ENCODE data around the gene GDF10. TPM values are rescaled to one million over a fixed set of nuclear protein-coding genes. Genes with fewer than 3 reads are reported as not detected.
A peak's percentile ranks its signal among the peaks of the same experiment; 100 is the strongest.

The GDF10 gene
- total and polyA plus RNA-seq, 9 of the 15 experiments (the other 6 are each of a cell fraction or from before 2014, with no cell fraction given): 0.03 to 0.20 (median 0.11) TPM; not detected in 6

DNA sequence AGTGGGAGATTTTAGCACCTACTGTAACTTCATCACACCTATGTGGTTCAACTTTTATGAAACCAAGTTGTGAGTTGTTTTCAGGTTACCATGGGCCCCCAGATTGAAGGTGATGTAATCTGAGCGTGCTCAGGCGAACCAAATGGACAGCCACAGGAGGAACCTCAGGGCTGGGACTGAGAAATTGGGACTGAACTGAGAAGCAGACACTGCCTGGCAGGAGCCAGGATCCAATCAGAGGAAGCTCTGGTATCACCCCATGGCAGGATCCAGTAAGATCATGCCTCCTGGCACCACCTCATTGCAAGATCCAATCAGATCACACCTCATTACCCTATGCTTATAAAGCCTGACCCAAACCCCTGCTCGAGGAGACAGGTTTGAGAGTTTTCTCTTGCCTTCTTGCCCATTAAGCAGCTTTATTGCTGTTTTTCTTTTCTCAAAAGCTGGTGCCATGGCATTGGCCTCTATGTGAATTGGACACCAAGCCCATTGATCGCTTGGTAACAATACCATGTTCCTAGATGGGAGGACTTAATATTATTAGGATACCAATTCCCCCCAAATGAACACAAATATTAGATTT is 43.2 kb upstream of the GDF10 start:
- Histone ChIP-seq H3K4me3 (no peak overlapping the region), H2AFZ (ENCODE audit: low read depth, low read length) (no peak overlapping the region), H3K27me3 (ENCODE audit: control insufficient read depth in 2 of 2, insufficient read depth in 2 of 2, low read length in 2 of 2) (peaks cover 18 to 52% of the 10 kb centered on the region in 2 experiments; a peak in 4 of 5 replicates), H3K9me3 (replicated peaks; ENCODE audit: control insufficient read depth, insufficient read depth, low read depth, low read length) (no peaks in the 10 kb centered on the region), H3K79me2 (ENCODE audit: control insufficient read depth, insufficient read depth, low read length) (no peaks in the 10 kb centered on the region), H4K20me1 (replicated peaks; ENCODE audit: control insufficient read depth, insufficient read depth, low read length) (peaks cover 7% of the 10 kb centered on the region; the same call in 1 of the 2 replicates), H3K4me1 (replicated peaks in 1 of 2; ENCODE audit: control insufficient read depth in 2 of 2, insufficient read depth in 2 of 2, low read length in 2 of 2) (peaks cover 0 to 4% of the 10 kb centered on the region in 2 experiments; a peak in 2 of 5 replicates), H3K4me2 (ENCODE audit: insufficient read depth, low read length) (no peak overlapping the region), H3K36me3 (ENCODE audit: control insufficient read depth, insufficient read depth, low read length) (no peaks in the 10 kb centered on the region), H3K9ac (ENCODE audit: insufficient read depth in 1 of 2, low read depth in 2 of 2, low read length in 2 of 2) (no peak overlapping the region), H3K9me1 (ENCODE audit: control insufficient read depth, insufficient read depth, low read length) (no peaks in the 10 kb centered on the region), H3K27ac (ENCODE audit: extremely low read depth, low read depth, low read length) (no peak overlapping the region)
- TF ChIP-seq RFX1 (IDR thresholded peaks at IDR 0.05) (peak; percentile 32; the same call in 1 of the 2 replicates), SREBF1 (IDR thresholded peaks at IDR 0.05; ENCODE audit: borderline replicate concordance, low read depth, low read length) (peak; percentile 96), POLR2A (conservative IDR thresholded peaks at IDR 0.05) (0 out of 2 replicates have a peak, but pooled peaks have one; percentile 46), FOXJ2 (tag; IDR thresholded peaks at IDR 0.05) (0 out of 2 replicates have a peak, but pooled peaks have one; percentile 29), NRF1 (conservative IDR thresholded peaks at IDR 0.05 in 1 of 2, IDR thresholded peaks at IDR 0.05 in 1 of 2) (peak; percentile 80 to 86), ATF7 (IDR thresholded peaks at IDR 0.05) (peak; percentile 58; the same call in 1 of the 2 replicates), FOS (IDR thresholded peaks at IDR 0.05; ENCODE audit: extremely low read depth, insufficient read length) (peak; percentile 54), RNF2 (IDR thresholded peaks at IDR 0.05) (no peak), TRIM24 (IDR thresholded peaks at IDR 0.05) (no peak), CEBPG (CRISPR knock-in tag; IDR thresholded peaks at IDR 0.05) (no peak), CEBPG (tag; conservative IDR thresholded peaks at IDR 0.05 in 1 of 2, IDR thresholded peaks at IDR 0.05 in 1 of 2) (peak in 1 of 2 experiments; percentile 73; a peak in 2 of 4 replicates), ZNF217 (CRISPR knock-in tag; IDR thresholded peaks at IDR 0.05) (no peak), POLR2H (tag; IDR thresholded peaks at IDR 0.05; ENCODE audit: low read depth) (peak; percentile 95)
- TF ChIP-seq, protein P1, sequence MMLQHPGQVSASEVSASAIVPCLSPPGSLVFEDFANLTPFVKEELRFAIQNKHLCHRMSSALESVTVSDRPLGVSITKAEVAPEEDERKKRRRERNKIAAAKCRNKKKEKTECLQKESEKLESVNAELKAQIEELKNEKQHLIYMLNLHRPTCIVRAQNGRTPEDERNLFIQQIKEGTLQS (IDR thresholded peaks at IDR 0.05): peak; percentile 35; the same call in 1 of the 2 replicates
- TF ChIP-seq, protein P1 (CRISPR knock-in tag; conservative IDR thresholded peaks at IDR 0.05): no peak
- CTCF ChIA-PET (ENCODE audit: low intra/inter-chr PET ratio): no interaction called here
- in situ Hi-C loops (cut with MboI): no loop called here
- DNase-seq (ENCODE audit: extremely low read depth in 1 of 4, low spot score in 3 of 4) (no peak), FAIRE-seq (no peak), ATAC-seq (peak; percentile 54)
- 4% methylated on average over 4 of the region's 4 CpGs for WGBS (ENCODE audit: insufficient coverage, low coverage, missing lambda C conversion rate)
- POLR2A ChIA-PET: no interaction called here
- BruUV-seq (replicated peaks): no TSS peak
- intact Hi-C loops (cut with micrococcal nuclease): no loop called here

All from K562 (cell line).